T follicular helper cell (primary cell): ENCODE data around the gene ALOX5AP.

Source experiments
- DNase-seq: peaks from one replicate; pipeline ENCODE4 v3.0.0-alpha.2; 2020; ENCODE audit warnings: low read depth

ALOX5AP gene

DNA sequence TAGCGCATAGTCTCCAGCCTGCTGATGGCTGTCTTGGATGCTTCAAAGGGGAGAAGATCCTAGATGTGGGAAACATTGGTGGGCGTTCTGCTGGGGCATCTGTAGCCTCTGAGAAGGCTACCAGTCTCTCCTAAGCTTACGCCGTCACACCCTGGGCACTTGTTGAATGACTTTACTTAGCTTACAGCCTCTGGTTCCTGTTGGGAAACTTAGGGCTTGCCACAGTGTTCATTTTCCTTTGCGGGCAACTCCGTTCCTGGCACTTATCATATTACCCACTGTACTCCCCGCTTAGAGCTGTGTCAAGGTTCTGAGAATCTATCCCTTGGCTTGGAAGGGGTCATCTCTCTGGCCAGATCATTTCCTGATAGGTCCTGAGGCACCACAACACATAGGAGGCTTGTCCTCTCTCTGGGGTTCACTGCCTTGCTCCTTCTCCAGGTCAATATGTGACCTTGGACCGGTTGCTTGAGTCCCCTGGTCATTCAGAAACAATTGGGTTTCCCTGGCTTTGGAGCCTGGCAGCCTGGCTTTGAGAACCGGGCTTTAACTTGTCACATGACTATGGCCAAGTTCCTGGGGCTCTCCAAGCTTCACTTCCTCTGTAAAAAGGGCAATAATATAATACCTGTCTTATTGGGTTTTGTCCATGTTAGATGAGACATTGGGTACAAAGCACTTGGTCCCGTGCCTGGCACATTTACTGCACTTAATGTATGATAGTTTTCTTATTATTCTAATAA is 20.5 kb upstream of the ALOX5AP start:
- no peak for DNase-seq

DNA sequence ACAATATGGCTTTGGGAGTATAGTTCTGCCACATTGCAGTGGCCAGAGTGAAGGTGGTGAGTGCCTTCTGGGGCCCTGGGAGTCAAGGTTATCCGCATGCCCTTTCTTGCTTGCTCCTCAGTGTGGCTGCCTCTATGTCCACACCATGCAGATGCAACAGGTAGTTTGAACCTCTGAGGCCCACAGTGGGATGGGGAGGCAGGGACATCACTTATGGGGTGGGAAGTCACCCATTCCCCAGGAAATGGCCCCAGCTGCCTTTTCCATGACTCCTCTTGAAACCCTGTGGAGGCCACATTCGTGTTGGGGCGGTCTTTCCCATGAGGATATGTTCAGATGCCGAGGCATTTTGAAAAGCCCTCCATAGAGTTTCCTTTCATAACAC is 20.0 kb upstream of the ALOX5AP start:
- DNase-seq = no peak

DNA sequence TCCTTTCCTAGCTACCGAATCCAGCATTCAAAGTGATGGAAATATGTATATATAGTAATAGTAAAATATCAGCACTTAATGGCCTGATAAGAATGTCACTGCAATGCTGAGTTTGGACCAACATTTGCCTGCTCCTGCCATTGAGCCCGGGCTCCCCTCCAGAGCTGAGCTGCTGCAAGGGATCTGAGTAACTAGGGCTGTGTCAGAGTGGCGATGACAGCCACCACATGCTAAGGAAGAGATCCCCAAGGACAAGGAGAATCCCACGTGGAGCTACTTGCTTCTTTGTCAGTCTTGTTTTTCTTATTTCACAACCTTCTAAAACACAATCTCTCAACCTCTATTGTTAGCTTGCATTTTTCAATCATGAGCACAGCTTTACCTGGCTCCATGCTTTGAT is 19.5 kb upstream of the ALOX5AP start:
- DNase-seq = no peak

DNA sequence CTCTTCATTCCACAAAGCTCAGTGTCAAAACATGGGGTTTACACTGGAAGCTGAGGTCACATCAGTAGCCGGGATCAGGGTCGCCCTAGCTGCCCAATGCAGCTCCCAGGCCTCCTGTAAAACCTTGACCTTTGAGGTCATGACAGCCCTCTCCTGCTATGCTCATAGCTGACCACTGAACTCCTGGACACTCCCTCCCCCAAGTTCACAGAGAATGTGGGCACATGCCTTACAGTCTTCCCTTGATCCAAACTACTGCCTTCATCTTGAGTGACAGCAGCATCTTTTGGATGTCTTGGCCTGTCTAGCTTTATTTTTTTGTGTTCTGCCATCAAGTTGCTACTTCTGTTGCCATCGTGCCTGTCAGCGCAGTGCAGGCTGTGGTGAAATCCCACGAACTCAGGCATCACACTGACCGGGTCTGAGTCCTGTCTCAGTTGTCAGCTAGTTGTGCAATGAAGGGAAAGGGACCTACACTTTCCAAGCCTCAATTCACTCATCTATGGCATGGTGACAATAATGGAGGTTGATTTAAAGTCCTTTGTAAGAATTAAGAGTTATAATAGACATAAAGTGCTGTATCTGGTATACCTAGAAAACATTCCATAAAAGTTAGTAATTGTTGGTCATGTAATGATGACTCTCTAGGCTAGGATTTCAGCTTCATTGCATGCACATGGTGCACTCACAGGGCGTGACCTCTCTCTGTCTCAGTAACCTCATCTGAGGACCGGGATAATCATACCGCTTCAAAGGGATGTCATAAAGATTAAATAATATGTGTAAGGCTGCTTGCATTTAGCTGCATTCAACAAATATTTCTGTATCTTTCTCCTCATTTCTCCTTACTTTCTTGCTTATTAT is 16.4 kb upstream of the ALOX5AP start:
- no peak for DNase-seq

DNA sequence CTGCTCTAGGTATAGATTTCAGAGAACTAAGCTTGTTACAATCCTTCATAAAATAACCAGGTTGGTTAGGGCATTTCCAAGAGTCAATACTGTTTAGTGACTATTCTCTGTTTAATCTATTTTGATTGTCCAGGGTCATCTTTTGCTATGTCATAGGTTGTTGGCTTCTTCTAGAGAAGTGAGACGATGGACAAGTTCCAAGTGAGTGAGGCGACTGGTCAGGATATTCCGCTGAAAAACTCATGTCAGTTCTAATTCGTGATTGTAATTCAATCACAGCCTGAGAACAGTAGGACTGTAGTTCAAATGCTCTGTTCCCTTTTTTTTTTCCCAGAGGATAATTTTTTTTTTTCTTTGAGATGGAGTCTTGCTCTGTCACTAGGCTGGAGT is 15.8 kb upstream of the ALOX5AP start:
- no peak for DNase-seq

DNA sequence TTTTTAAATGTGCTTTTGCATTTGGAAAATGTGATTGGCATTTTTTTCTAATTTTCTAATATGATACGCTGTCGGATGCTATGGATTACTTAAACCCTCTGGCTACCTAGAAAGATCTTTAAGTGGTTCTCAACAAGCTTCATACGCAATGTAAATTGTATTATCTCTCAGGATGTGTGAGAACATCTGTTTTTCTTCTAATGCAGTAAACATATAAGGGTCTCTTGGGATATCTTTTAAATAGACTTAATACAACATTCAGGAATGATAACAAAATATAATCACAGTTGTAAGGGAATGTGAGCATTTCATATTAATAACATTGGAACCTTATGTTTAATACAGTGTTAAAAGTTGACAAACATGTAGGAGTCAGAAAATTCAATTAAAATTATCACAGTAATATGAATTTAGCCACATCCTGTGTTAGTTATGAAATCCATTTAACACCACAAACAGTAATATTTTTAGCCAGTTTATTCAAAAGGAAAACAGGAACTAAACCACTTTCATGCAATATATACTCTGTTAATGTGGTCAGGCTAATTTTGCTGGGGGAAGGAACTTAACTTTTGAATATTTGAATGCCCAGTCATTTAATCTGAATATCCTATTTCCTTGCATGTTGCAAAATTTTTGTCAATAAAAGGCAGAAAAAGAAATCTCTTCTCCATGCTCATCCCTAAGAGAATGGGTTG is 15.0 kb upstream of the ALOX5AP start:
- DNase-seq = no peak

DNA sequence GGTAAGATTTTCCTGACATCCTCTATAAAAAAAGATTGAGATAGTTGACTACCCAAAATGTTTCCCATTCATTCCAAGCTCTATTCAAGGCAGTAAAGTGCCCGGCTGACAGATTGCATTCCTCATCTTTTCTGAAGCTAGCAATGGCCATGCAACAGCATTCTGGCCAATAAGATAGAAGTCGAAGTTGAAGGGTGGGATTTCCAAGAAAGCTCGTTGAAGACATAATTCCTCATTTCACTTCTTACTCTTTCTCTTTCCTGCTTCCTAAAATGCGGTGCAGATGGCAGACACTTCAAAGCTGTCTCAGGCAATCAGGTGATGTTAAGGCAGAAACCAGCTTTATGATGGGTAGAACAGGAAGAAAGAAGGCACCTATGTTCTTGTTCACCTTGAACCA is 13.4 kb upstream of the ALOX5AP start:
- no peak for DNase-seq

DNA sequence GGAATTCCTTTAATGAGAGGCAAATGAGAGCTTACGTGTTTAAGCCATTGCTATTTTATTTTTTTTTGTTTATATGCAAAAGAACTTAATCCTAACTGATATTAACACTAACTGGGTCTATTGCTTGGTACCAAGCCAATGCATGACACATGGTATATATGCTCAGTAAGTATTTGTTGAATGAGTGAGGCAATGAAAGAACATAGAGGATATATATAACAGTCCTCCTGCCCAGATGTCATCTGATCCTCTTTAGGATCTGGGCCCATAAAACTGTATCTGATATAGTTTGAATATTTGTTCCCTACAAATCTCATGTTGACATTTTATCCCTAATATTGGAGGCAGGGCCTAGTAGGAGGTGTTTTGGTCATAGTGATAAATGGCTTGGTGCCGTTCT is 13.0 kb upstream of the ALOX5AP start:
- DNase-seq = no peak

DNA sequence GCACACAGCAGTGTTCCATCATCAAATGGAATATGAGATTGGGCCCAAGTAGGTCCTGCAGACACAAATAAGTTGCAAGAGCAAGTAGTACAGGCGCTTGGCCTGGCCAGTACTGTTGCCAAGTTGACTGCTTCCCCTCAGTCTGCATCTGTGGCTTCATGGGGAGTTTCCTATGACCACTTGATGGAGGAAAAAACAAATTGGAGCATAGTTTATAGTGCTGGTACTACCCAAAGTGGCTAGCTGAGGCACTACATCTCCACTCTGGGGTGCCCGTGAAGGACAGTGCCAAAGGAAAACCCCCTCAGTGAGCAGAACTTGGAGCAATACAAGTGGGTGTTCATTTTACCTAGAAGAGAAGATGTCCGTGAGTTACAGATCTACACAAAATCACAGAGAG is 10.6 kb upstream of the ALOX5AP start:
- DNase-seq = no peak

DNA sequence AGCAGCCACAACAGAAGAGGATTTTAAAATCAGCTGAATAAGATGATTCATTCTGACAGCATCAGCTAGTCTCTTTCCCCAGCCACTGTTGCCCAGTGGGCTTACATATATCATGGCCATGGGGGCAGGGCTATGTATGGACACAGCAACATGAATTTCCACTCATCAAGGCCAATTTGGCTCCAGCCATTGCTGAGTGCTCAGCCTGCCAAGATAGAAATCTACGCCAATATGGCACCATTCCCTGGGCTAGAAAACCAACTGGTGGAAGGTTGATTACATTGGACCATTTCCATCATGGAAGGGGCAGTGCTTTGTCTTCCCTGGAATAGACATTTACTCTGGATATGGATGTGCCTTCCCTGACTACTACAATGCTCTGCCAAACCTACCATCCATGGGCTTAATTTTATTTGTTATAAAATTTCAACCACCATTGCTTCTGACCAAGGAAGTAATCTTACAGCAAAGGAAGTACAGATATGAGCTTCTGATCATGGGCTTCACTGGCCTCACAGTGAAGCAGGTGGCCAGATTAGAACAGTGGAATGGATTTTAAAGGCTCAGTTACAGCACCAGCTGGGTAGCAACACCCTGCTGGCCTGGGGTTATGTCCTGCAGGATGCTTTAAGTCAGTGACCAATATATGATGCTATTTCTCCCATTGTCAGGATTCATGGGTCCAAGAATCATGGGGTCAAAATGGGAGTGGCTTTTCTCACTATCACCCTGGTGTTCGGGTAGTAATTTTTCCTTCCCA is 9.8 kb upstream of the ALOX5AP start:
- no peak for DNase-seq

DNA sequence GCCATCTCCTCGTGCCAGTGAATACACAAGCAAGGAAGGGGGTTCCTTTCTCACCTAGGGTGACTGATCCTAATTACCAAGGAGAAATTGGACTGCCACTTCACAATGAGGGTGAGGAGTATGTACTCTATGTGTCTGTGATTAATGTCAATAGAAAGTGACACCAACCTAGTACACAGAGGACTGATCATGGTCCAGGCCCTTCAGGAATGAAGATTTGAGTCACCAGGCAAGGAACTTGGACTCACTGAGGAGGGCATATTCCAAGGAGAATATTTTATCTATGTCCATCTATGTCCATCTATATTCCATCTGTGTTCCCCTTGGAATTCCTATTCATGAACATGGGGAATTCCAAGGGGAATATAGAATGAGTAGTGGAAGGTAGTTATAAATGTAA is 9.2 kb upstream of the ALOX5AP start:
- DNase-seq = no peak

DNA sequence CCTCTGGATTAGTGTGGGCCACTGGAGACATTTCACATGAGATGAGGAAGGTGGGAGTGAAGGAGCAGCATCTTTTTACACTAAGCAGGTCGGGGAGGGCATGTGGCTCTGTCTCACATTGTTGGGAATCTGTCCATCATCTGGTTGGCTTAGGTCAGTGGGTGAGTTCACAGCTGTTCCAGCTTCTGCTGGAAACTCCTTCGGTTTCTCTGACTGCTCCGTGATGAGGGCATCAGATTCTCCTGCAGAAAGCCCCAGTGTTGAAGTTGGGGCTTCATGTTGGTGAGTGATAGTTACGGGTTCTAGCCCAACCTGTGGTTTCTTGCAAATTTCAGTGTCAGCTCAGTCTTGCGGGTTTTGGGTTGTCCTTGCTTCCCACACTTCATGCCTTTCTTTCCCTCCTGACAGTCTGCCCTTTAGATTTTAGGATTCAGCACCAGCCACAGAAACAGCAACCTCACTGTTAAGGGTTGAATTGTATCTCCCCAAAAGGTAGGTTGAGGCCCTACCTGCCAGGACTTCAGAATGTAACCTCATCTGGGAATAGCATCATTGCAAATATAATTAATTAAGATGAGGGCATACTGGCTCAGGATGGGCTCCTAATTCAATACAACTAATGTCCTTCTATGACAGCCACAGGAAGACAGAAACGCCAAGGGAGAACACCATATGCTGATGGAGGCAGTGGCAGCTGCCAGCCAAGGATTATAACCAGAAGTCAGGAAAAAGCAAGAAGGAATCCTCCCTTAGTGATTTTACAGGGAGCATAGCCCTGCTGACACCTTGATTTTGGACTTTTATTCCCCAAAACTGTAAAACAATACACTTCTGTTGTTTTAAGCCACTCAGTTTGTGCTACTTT is 7.6 kb upstream of the ALOX5AP start:
- no peak for DNase-seq

DNA sequence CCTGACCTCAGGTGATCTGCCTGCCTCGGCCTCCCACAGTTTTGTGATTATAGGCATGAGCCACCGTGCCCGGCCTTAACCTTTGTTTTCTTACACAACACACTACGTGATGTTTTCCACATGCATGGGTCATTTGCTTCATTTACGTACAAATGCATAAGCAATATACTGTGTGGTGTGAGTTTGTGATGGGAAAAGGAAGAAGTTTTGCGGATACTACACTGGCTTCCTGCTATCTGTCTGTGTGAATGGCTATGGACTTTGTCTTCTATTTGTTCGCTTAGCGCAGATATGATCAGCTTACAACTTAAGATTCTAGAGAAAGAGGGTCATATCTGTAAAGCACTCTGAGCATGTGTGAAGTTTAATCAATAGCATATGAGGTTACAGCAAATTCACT is 5.5 kb upstream of the ALOX5AP start:
- no peak for DNase-seq

DNA sequence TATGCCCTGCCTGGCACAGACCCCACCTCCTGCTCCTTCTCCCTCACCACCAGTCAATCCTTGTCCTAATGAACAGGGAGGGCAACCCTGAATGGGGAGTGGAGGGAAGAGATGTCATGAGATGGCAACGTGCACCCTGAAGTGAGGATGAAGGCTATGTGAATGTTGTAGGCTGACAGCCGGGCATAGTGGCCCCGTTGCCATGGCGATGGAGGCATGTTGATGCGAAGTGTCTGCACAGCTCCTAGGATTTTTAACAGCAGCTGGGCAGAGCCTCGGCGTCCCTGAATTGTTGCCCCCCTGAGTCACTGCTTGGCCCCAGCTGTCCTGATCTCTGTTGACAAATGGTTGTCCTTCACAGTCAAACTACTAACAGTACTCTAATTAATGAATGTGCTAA is 4.8 kb upstream of the ALOX5AP start:
- no peak for DNase-seq

DNA sequence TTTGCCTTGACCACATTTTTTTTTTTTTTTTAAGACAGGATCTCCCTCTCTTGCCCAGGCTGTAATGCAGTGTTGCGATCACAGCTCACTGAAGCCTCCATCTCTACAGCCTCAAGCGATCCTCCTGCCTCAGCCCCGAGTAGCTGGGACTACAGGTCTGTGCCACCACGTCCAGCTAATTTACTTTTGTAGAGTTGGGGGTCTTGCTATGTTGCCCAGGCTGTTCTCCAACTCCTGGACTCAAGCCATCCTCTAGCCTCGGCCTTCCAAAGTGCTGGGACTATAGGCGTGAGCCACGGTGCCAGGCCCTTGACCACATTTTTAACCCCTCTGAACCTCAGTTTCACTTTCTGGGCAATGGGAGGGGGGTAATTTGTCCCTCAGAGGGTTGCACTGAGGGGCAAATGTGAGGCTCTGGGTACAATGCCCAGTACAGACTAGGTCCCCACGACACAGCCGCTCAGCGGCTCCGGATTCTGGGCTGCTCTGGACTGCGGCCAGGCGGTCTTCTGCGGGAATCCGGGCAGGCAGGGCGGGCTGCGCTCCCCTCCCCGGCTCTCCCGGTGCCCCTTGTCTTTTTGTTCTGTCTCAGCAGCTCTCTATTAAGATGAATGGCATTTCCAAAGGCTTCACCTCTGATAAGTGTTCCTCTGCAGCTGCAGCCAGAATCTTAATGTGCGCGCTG is 3.8 kb upstream of the ALOX5AP start:
- no peak for DNase-seq

DNA sequence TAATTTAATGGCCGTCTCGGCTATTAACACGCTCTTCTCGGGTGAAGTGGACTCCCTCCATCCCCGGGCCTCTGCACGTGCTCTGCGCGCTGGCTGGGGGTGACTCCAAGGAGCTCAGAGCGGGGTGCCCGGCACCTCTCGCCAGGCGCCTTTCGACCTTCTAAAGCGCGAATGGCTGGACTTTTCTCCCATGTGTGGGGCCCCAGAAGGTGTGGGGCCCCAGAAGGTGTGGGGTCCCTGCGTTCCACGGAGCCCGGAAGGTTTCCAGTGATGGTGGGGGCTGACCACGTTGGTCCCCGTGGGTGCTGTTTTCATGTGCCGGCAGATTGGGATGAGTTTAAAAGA is 3.3 kb upstream of the ALOX5AP start:
- no peak for DNase-seq

DNA sequence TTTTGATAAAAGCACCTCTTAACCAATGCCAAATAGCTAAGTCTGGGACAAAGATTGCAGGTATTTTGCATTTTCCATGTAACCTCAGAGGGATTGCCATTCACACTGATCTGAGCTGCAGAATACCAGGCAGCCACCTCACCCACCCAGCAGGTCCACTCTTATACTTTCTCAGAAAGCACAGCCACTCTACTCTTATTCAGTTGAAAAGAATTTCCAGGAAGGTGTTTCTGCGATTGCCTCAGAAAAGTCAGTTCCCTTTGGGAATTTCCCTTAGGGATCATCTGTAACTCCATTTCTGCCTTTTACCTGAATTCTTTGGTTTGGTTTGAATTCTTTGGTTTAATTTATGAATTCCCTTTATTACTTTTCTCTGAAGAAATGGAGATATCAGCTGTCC is 904 bp upstream of the ALOX5AP start:
- no peak for DNase-seq

DNA sequence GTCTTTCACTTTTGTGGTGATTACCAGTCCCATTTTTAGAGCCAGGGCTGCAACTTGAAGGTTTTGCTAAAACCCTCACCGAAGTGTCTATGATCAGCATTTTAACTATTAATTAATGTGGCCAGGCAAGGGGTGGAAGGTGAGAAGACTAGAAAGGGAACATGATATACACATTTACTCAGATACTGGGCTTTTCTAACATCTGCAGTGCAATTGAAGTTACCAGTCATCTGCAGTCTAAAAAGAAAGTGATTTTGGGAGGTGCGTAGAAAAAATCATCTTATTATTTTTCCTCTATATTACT is 481 bp downstream of the ALOX5AP start:
- DNase-seq = no peak

DNA sequence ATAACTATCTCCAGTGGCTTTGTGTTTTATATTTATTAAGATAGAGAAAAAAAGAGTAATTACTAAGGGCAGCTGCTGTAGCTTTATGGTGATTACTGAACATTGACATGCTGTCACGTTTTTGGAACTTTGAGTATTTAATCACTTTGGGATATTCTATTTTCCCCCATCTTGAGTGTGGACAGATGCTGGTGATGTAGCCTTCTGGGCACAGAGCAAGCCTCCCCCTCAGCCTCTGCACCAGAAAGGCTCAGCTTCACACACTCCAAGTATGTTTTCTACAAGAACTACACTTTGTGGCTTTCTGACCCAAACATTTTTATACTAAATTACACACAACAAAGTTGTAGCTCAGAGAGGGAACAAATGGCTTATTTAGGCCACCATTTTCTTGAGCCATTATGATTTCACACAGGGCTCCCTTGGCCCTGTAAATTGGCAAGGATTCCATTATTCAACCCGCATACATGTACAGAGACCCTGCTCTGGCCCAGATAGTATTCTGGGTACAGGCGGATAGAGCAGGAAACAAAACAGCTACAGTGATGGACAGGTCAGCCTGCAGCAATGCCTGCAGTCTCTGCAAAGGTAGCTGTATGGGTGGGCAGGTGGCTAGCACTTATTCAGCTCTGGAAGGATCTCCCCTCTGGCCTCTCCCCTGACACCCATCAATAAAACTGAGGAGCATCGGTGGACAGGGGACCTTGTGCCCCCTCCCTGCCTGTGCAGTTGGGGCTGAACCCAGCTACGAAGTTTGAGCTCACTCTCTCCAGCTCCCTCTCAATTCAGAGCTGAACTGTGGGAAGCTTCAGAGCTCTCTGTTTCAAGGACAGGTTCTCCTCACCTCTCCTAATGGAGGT is 1.3 kb downstream of the ALOX5AP start:
- DNase-seq = no peak
